Right atrium auricular region (tissue), 2 donors: ENCODE results near the gene MYH14. TPM values are rescaled to one million over a fixed set of nuclear protein-coding genes. Genes with fewer than 3 reads are reported as not detected.

Experiments used
- DNase-seq: peaks from one replicate; pipeline ENCODE4 v3.0.0-alpha.2; 2019; ENCODE audit warnings: low spot score
- H3K27ac ChIP-seq, 2 donors: fragments of 200-600 bp; sonication (generic); 1 replicate in 1 of 2; 2 replicates in 1 of 2; pipeline ENCODE4 v1.5.1; 2016 to 2019
- H3K27me3 ChIP-seq, 2 donors: fragments of 200-600 bp; sonication (generic); one replicate each; pipeline versions ENCODE4 v1.5.1 to v1.6.0; 2017 to 2019
- H3K36me3 ChIP-seq: fragments of 200-600 bp; sonication (generic); one replicate; pipeline ENCODE4 v1.5.1; 2016
- H3K4me1 ChIP-seq, 2 donors: fragments of 200-600 bp; sonication (generic); one replicate each; pipeline versions ENCODE4 v1.5.1 to v1.6.0; 2017 to 2019
- H3K4me3 ChIP-seq, 2 donors: fragments of 200-600 bp; sonication (generic); 1 replicate in 1 of 2; 2 replicates in 1 of 2; pipeline ENCODE4 v1.5.1; 2017 to 2019; ENCODE audit warnings: mild to moderate bottlenecking in 1 of 2, moderate library complexity in 1 of 2
- H3K9me3 ChIP-seq, 2 donors: fragments of 200-600 bp; sonication (generic); one replicate each; pipeline ENCODE4 v1.5.1; 2019
- CTCF ChIP-seq, 2 donors: fragments of 200-600 bp; sonication (generic); IDR thresholded peaks; one replicate each; pipeline ENCODE4 v1.5.1; 2019; ENCODE audit warnings: antibody characterized with exemption in 2 of 2
- total RNA-seq, 2 donors: library from RNA; depleted of rRNA; stranded (reverse); fragments of >200 nt; gene quantifications; one replicate each; pipeline ENCODE4 v1.1.0, GENCODE V29; 2016

The MYH14 gene
- total RNA-seq, 2 donors from 2014 or later = 40.9 to 44.5 TPM

DNA sequence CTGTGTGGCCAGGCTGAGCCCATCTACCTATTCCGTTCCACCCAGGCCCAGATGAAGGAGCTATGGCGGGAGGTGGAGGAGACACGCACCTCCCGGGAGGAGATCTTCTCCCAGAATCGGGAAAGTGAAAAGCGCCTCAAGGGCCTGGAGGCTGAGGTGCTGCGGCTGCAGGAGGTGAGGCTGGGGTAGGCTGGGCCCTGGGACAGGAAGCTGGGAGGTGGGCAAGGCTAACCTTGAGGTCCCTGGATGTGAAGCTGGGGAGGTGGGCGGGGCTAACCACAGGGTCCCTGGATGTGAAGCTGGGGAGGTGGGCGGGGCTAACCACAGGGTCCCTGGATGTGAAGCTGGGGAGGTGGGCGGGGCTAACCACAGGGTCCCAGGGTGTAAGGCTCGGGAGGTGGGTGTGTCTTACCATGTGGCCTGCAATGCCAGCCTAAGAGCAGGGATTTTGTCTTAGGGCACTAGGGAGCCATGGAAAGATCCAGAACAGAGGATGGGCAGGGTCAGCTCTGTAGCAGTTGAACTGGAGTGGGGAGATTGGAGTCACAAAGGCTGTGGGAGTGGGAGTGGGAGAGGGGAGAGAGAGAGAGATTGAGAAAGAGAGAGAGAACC lies 88.9 kb downstream of the MYH14 start:
- TF ChIP-seq CTCF (IDR thresholded peaks at IDR 0.05) = no peak
- DNase-seq = no peak
- peaks cover 30% of the 10 kb centered on the region for H3K36me3 ChIP-seq
- no peak overlapping the region for H3K4me3 ChIP-seq
- peaks cover 0 to 8% of the 10 kb centered on the region in 2 donors for H3K9me3 ChIP-seq
- H3K4me1 ChIP-seq = no peaks in the 10 kb centered on the region
- H3K27ac ChIP-seq = no peak overlapping the region
- no peaks in the 10 kb centered on the region for H3K27me3 ChIP-seq

- H3K9me3 ChIP-seq = peaks cover 0 to 8% of the 10 kb centered on the region in 2 donors
- H3K4me3 ChIP-seq = no peak overlapping the region
- no peaks in the 10 kb centered on the region for H3K4me1 ChIP-seq
- no peaks in the 10 kb centered on the region for H3K27me3 ChIP-seq
- H3K27ac ChIP-seq = no peak overlapping the region
- peaks cover 20% of the 10 kb centered on the region for H3K36me3 ChIP-seq
- no peak for DNase-seq
- no peak for TF ChIP-seq CTCF (IDR thresholded peaks at IDR 0.05)
Measured at GRCh38 chr19:50293263-50294004, 90.0 kb downstream of the MYH14 start.

DNA sequence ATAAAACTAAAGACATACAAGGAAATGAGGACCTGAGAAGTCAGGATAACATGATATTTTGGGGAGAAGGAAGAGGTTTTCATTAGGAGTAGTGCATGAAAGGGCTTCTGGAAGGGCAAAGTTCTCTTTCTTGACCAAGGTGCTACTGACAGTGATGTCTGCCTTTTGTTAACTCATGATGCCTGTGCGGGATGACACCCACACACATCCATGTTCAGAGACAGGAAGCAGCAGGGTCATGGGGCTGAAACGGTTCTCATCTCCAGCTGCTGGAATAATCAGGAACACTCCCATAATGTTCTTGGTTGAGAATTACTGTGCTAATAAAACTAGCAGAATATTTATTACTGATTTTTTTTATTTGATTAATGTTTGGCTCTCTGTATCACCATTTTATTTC lies 96.6 kb downstream of the MYH14 start:
- H3K9me3 ChIP-seq = peaks cover 0 to 4% of the 10 kb centered on the region in 2 donors
- TF ChIP-seq CTCF (IDR thresholded peaks at IDR 0.05) = no peak
- peaks cover 12% of the 10 kb centered on the region for H3K36me3 ChIP-seq
- no peaks in the 10 kb centered on the region for H3K27me3 ChIP-seq
- no peaks in the 10 kb centered on the region for H3K4me1 ChIP-seq
- no peak overlapping the region for H3K4me3 ChIP-seq
- DNase-seq = no peak
- no peak overlapping the region for H3K27ac ChIP-seq

DNA sequence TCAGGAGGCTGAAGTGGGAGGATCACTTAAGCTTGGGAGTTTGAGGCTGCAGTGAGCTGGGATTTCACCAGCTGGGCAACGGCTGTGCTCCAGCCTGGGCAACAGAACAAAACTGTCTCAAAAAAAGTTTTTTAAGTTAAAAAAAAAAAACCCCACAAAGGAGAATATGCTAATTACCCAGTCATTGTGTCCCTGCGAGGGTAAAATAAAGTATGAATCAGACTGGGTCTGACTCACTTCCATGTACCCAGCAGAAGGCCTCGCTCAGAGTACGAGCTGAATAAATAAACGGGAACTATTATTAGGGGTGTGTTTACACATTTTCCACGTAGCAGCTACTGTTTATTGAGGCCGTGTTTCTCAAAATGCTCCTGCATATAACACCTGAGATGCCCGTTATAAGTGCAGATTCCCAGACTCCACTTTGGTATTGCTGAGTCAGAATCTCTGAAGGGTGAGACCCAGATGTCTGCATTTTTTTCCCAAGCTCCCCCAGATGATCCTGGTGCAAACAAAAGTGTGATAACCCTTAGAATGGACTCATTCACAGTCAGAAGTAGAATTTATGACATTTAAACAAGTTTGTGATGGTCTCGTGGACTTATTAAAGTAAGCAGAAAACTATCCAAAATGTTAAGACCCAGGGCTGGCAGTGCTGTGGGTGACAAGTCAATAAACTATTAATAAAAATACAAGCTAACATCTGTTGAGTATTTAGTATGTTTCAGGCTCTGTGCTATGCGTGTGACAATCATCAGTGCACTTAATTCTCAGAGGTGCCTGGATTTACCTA lies 97.6 kb downstream of the MYH14 start:
- Histone ChIP-seq H3K36me3 (peaks cover 12% of the 10 kb centered on the region), H3K27me3 (no peaks in the 10 kb centered on the region), H3K9me3 (peaks cover 0 to 4% of the 10 kb centered on the region in 2 donors), H3K4me3 (no peak overlapping the region), H3K27ac (no peak overlapping the region), H3K4me1 (no peaks in the 10 kb centered on the region)
- no peak for TF ChIP-seq CTCF (IDR thresholded peaks at IDR 0.05)
- no peak for DNase-seq

- Histone ChIP-seq H3K9me3 (peaks cover 0 to 4% of the 10 kb centered on the region in 2 donors), H3K27ac (no peak overlapping the region), H3K4me3 (no peak overlapping the region), H3K36me3 (peaks cover 12% of the 10 kb centered on the region), H3K27me3 (no peaks in the 10 kb centered on the region), H3K4me1 (no peaks in the 10 kb centered on the region)
- no peak for DNase-seq
- no peak for TF ChIP-seq CTCF (IDR thresholded peaks at IDR 0.05)
Measured at GRCh38 chr19:50301607-50301971, 98.2 kb downstream of the MYH14 start.
